Measurements from ENCODE around the gene ASAP2.

ASAP2 gene

GRCh38 chr2:9251154-9252001, 44.8 kb downstream of the ASAP2 start:
- peaks cover 11 to 21% of the 10 kb centered on the region in 2 donors for H3K4me1 ChIP-seq (ENCODE audit: control insufficient read depth in 2 of 2, insufficient read depth in 1 of 2, low read depth in 1 of 2, low read length in 2 of 2)
- H3K23ac ChIP-seq (ENCODE audit: low read depth, low read length, poor library complexity) = no peak overlapping the region
- H2BK12ac ChIP-seq (ENCODE audit: low read length) = no peak overlapping the region
- H3K36me3 ChIP-seq (replicated peaks in 1 of 2; ENCODE audit: control insufficient read depth in 2 of 2, insufficient read depth in 2 of 2, low read length in 2 of 2) = peaks cover 0 to 1% of the 10 kb centered on the region in 2 donors
- no peak overlapping the region for H3K4ac ChIP-seq (ENCODE audit: low read length)
- DNase-seq (ENCODE audit: low spot score) = no peak
- no peak overlapping the region for H3K14ac ChIP-seq (ENCODE audit: low read length)
- H4K8ac ChIP-seq (ENCODE audit: low read depth, low read length) = no peak overlapping the region
- no peak overlapping the region for H2AFZ ChIP-seq (ENCODE audit: low read length)
- no peak overlapping the region for H3K4me2 ChIP-seq (ENCODE audit: insufficient read depth, low read length, poor library complexity, severe bottlenecking)
- no peak overlapping the region for H2BK120ac ChIP-seq (ENCODE audit: low read depth, low read length)
- H3K79me1 ChIP-seq (ENCODE audit: low read depth, low read length) = peaks cover 5% of the 10 kb centered on the region
- H3K9me3 ChIP-seq (replicated peaks in 1 of 2; ENCODE audit: control insufficient read depth in 2 of 2, insufficient read depth in 1 of 2, low read depth in 1 of 2, low read length in 2 of 2) = no peaks in the 10 kb centered on the region
- H2BK15ac ChIP-seq (ENCODE audit: low read length) = no peak overlapping the region
- no CpG with 5 or more reads among the region's 16 CpGs for whole genome bisulfite sequencing, 2 donors (ENCODE audit: extremely low coverage in 2 of 2, insufficient read length in 2 of 2, insufficient replicate concordance in 1 of 2)
- no peaks in the 10 kb centered on the region for H3K27me3 ChIP-seq (ENCODE audit: control insufficient read depth in 3 of 3, insufficient read depth in 3 of 3, low read depth in 1 of 3, low read length in 3 of 3)
- H4K91ac ChIP-seq (ENCODE audit: low read depth, low read length, poor library complexity) = no peak overlapping the region
- H2AK5ac ChIP-seq (ENCODE audit: low read depth, low read length) = no peak overlapping the region
- H3K9ac ChIP-seq (ENCODE audit: low read depth, low read length, poor library complexity) = no peak overlapping the region
- no peak overlapping the region for H3K18ac ChIP-seq (ENCODE audit: low read length)
- no peak overlapping the region for H3K4me3 ChIP-seq (ENCODE audit: low read length in 2 of 2)
- H3K27ac ChIP-seq (replicated peaks; ENCODE audit: low read length) = no peak overlapping the region
- H2BK5ac ChIP-seq (ENCODE audit: low read length) = no peak overlapping the region

GRCh38 chr2:9252002-9252357, 45.4 kb downstream of the ASAP2 start:
- Histone ChIP-seq H2AK5ac (ENCODE audit: low read depth, low read length) (no peak overlapping the region), H4K8ac (ENCODE audit: low read depth, low read length) (no peak overlapping the region), H2BK15ac (ENCODE audit: low read length) (no peak overlapping the region), H3K9me3 (replicated peaks in 1 of 2; ENCODE audit: control insufficient read depth in 2 of 2, insufficient read depth in 1 of 2, low read depth in 1 of 2, low read length in 2 of 2) (no peaks in the 10 kb centered on the region), H3K4me1 (ENCODE audit: control insufficient read depth in 2 of 2, insufficient read depth in 1 of 2, low read depth in 1 of 2, low read length in 2 of 2) (peaks cover 11 to 27% of the 10 kb centered on the region in 2 donors), H3K4me3 (ENCODE audit: low read length in 2 of 2) (no peak overlapping the region), H3K23ac (ENCODE audit: low read depth, low read length, poor library complexity) (no peak overlapping the region), H2BK5ac (ENCODE audit: low read length) (no peak overlapping the region), H3K27me3 (ENCODE audit: control insufficient read depth in 3 of 3, insufficient read depth in 3 of 3, low read depth in 1 of 3, low read length in 3 of 3) (no peaks in the 10 kb centered on the region), H3K18ac (ENCODE audit: low read length) (no peak overlapping the region), H3K4ac (ENCODE audit: low read length) (no peak overlapping the region), H3K9ac (ENCODE audit: low read depth, low read length, poor library complexity) (no peak overlapping the region), H4K91ac (ENCODE audit: low read depth, low read length, poor library complexity) (no peak overlapping the region), H3K36me3 (replicated peaks in 1 of 2; ENCODE audit: control insufficient read depth in 2 of 2, insufficient read depth in 2 of 2, low read length in 2 of 2) (peaks cover 0 to 1% of the 10 kb centered on the region in 2 donors), H2BK120ac (ENCODE audit: low read depth, low read length) (no peak overlapping the region), H3K27ac (replicated peaks; ENCODE audit: low read length) (no peak overlapping the region), H2BK12ac (ENCODE audit: low read length) (no peak overlapping the region), H2AFZ (ENCODE audit: low read length) (no peak overlapping the region), H3K4me2 (ENCODE audit: insufficient read depth, low read length, poor library complexity, severe bottlenecking) (no peak overlapping the region), H3K79me1 (ENCODE audit: low read depth, low read length) (peaks cover 5% of the 10 kb centered on the region), H3K14ac (ENCODE audit: low read length) (no peak overlapping the region)
- DNase-seq (ENCODE audit: low spot score) = no peak
- no CpG with 5 or more reads among the region's 5 CpGs for WGBS, 2 donors (ENCODE audit: extremely low coverage in 2 of 2, insufficient read length in 2 of 2, insufficient replicate concordance in 1 of 2)

GRCh38 chr2:9255416-9255815, 48.8 kb downstream of the ASAP2 start:
- no peak overlapping the region for H3K4me2 ChIP-seq (ENCODE audit: insufficient read depth, low read length, poor library complexity, severe bottlenecking)
- H2BK5ac ChIP-seq (ENCODE audit: low read length) = no peak overlapping the region
- H3K27me3 ChIP-seq (ENCODE audit: control insufficient read depth in 3 of 3, insufficient read depth in 3 of 3, low read depth in 1 of 3, low read length in 3 of 3) = no peaks in the 10 kb centered on the region
- no peak overlapping the region for H3K23ac ChIP-seq (ENCODE audit: low read depth, low read length, poor library complexity)
- H3K4me1 ChIP-seq (ENCODE audit: control insufficient read depth in 2 of 2, insufficient read depth in 1 of 2, low read depth in 1 of 2, low read length in 2 of 2) = peaks cover 25 to 39% of the 10 kb centered on the region in 2 donors
- H3K9ac ChIP-seq (ENCODE audit: low read depth, low read length, poor library complexity) = no peak overlapping the region
- H3K79me1 ChIP-seq (ENCODE audit: low read depth, low read length) = peaks cover 7% of the 10 kb centered on the region
- no peak overlapping the region for H2AK5ac ChIP-seq (ENCODE audit: low read depth, low read length)
- no peak overlapping the region for H3K14ac ChIP-seq (ENCODE audit: low read length)
- no peak overlapping the region for H3K27ac ChIP-seq (replicated peaks; ENCODE audit: low read length)
- no peak overlapping the region for H2BK120ac ChIP-seq (ENCODE audit: low read depth, low read length)
- H3K18ac ChIP-seq (ENCODE audit: low read length) = no peak overlapping the region
- H3K9me3 ChIP-seq (replicated peaks in 1 of 2; ENCODE audit: control insufficient read depth in 2 of 2, insufficient read depth in 1 of 2, low read depth in 1 of 2, low read length in 2 of 2) = no peaks in the 10 kb centered on the region
- no peak overlapping the region for H2AFZ ChIP-seq (ENCODE audit: low read length)
- no peak overlapping the region for H3K4ac ChIP-seq (ENCODE audit: low read length)
- no peak for DNase-seq (ENCODE audit: low spot score)
- no peak overlapping the region for H4K91ac ChIP-seq (ENCODE audit: low read depth, low read length, poor library complexity)
- H4K8ac ChIP-seq (ENCODE audit: low read depth, low read length) = no peak overlapping the region
- peaks cover 0 to 1% of the 10 kb centered on the region in 2 donors for H3K36me3 ChIP-seq (replicated peaks in 1 of 2; ENCODE audit: control insufficient read depth in 2 of 2, insufficient read depth in 2 of 2, low read length in 2 of 2)
- no CpG with 5 or more reads among the region's 4 CpGs for WGBS, 2 donors (ENCODE audit: extremely low coverage in 2 of 2, insufficient read length in 2 of 2, insufficient replicate concordance in 1 of 2)
- H3K4me3 ChIP-seq (ENCODE audit: low read length in 2 of 2) = no peak overlapping the region
- no peak overlapping the region for H2BK15ac ChIP-seq (ENCODE audit: low read length)
- H2BK12ac ChIP-seq (ENCODE audit: low read length) = no peak overlapping the region

- Histone ChIP-seq H3K4me2 (ENCODE audit: insufficient read depth, low read length, poor library complexity, severe bottlenecking) (no peak overlapping the region), H3K14ac (ENCODE audit: low read length) (no peak overlapping the region), H2BK15ac (ENCODE audit: low read length) (no peak overlapping the region), H3K27me3 (ENCODE audit: control insufficient read depth in 3 of 3, insufficient read depth in 3 of 3, low read depth in 1 of 3, low read length in 3 of 3) (no peaks in the 10 kb centered on the region), H3K36me3 (replicated peaks in 1 of 2; ENCODE audit: control insufficient read depth in 2 of 2, insufficient read depth in 2 of 2, low read length in 2 of 2) (peaks cover 0 to 1% of the 10 kb centered on the region in 2 donors), H3K27ac (replicated peaks; ENCODE audit: low read length) (no peak overlapping the region), H3K9ac (ENCODE audit: low read depth, low read length, poor library complexity) (no peak overlapping the region), H2BK5ac (ENCODE audit: low read length) (no peak overlapping the region), H3K18ac (ENCODE audit: low read length) (no peak overlapping the region), H3K4me1 (ENCODE audit: control insufficient read depth in 2 of 2, insufficient read depth in 1 of 2, low read depth in 1 of 2, low read length in 2 of 2) (peaks cover 26 to 43% of the 10 kb centered on the region in 2 donors), H3K9me3 (replicated peaks in 1 of 2; ENCODE audit: control insufficient read depth in 2 of 2, insufficient read depth in 1 of 2, low read depth in 1 of 2, low read length in 2 of 2) (no peaks in the 10 kb centered on the region), H2AFZ (ENCODE audit: low read length) (no peak overlapping the region), H4K91ac (ENCODE audit: low read depth, low read length, poor library complexity) (no peak overlapping the region), H3K23ac (ENCODE audit: low read depth, low read length, poor library complexity) (no peak overlapping the region), H3K4ac (ENCODE audit: low read length) (no peak overlapping the region), H3K79me1 (ENCODE audit: low read depth, low read length) (peaks cover 7% of the 10 kb centered on the region), H3K4me3 (ENCODE audit: low read length in 2 of 2) (no peak overlapping the region), H2BK12ac (ENCODE audit: low read length) (no peak overlapping the region), H2BK120ac (ENCODE audit: low read depth, low read length) (no peak overlapping the region), H2AK5ac (ENCODE audit: low read depth, low read length) (no peak overlapping the region), H4K8ac (ENCODE audit: low read depth, low read length) (no peak overlapping the region)
- no peak for DNase-seq (ENCODE audit: low spot score)
- WGBS, 2 donors (ENCODE audit: extremely low coverage in 2 of 2, insufficient read length in 2 of 2, insufficient replicate concordance in 1 of 2) = no CpG with 5 or more reads among the region's 4 CpGs
Observed at GRCh38 chr2:9256147-9256546, 49.5 kb downstream of the ASAP2 start.
